B cell (primary cell): Measurements from ENCODE around the gene TRIM4. TPM values are rescaled to one million over a fixed set of nuclear protein-coding genes. Genes with fewer than 3 reads are reported as not detected.

Source experiments
- ATAC-seq: fragments of 200-7000 bp; cut with Tn5 transposase; one replicate; pipeline ENCODE4 v1.10.0; 2021; ENCODE audit warnings: low read depth, mild to moderate bottlenecking, moderate number of reproducible peaks, moderate library complexity
- CTCF ChIA-PET: fragments of 350-600 bp; sonication (Branson Sonifier 250); formaldehyde crosslinking; loops from one replicate; lab custom pipeline; 2021; ENCODE audit warnings: antibody characterized with exemption, inconsistent platforms; lab: Charles Lee
- POLR2A ChIA-PET: fragments of 350-600 bp; sonication (Branson Sonifier 250); formaldehyde crosslinking; loops from one replicate; lab custom pipeline; 2021; ENCODE audit warnings: antibody characterized with exemption; lab: Charles Lee
- DNase-seq: peaks from one replicate; pipeline ENCODE4 v3.0.0; 2013
- H2AFZ ChIP-seq: 2 replicates; pipeline ENCODE4 v1.6.1; 2012; ENCODE audit warnings: mild to moderate bottlenecking, low read depth, low read length; ENCODE audit not compliant: insufficient read depth, poor library complexity, severe bottlenecking
- H3K27ac ChIP-seq, 2 donors: 1 replicate in 1 of 2; 2 replicates in 1 of 2; pipeline ENCODE4 v1.5.1; 2012 to 2013; ENCODE audit warnings: low read length in 2 of 2, mild to moderate bottlenecking in 2 of 2, moderate library complexity in 1 of 2
- H3K27me3 ChIP-seq, 4 experiments: fragments of 200-600 bp in 1 of 4; sonication (generic) in 1 of 4; replicated peaks in 1 of 4; 1 replicate in 2 of 4; 2 replicates in 2 of 4; pipeline versions ENCODE4 v1.6.1 to v1.7.0; 2013 to 2016; ENCODE audit warnings: low read length in 3 of 4, mild to moderate bottlenecking in 2 of 4, mixed read lengths in 1 of 4, moderate library complexity in 1 of 4; ENCODE audit not compliant: insufficient read depth in 4 of 4, control insufficient read depth in 3 of 4; ENCODE audit errors: control extremely low read depth in 1 of 4
- H3K36me3 ChIP-seq, 2 experiments: replicated peaks in 1 of 2; 1 replicate in 1 of 2; 2 replicates in 1 of 2; pipeline versions ENCODE4 v1.6.1 to v1.7.1; 2013; ENCODE audit warnings: low read length in 1 of 2; ENCODE audit not compliant: insufficient read depth in 2 of 2, control insufficient read depth in 1 of 2; ENCODE audit errors: control extremely low read depth in 1 of 2, extremely low read depth in 1 of 2
- H3K4me1 ChIP-seq, 2 donors: fragments of 200-600 bp in 1 of 2; sonication (generic) in 1 of 2; 1 replicate in 1 of 2; 2 replicates in 1 of 2; pipeline versions ENCODE4 v1.5.1 to v1.6.1; 2013 to 2017; ENCODE audit warnings: low read length in 2 of 2; ENCODE audit not compliant: control insufficient read depth in 2 of 2, insufficient read depth in 2 of 2
- H3K4me2 ChIP-seq: replicated peaks from 2 replicates; pipeline ENCODE3; 2012; ENCODE audit warnings: mild to moderate bottlenecking, low read depth, low read length; ENCODE audit not compliant: poor library complexity, severe bottlenecking
- H3K4me3 ChIP-seq, 5 experiments: fragments of 200-600 bp in 1 of 5; sonication (generic) in 1 of 5; 1 replicate in 3 of 5; 2 replicates in 2 of 5; pipeline versions ENCODE4 v1.5.1 to v1.7.0; 2011 to 2016; ENCODE audit warnings: low read length in 4 of 5, mild to moderate bottlenecking in 4 of 5, low read depth in 2 of 5, control low read depth in 1 of 5, moderate library complexity in 1 of 5; ENCODE audit not compliant: insufficient read depth in 1 of 5; ENCODE audit errors: control extremely low read depth in 1 of 5, extremely low read depth in 1 of 5
- H3K79me2 ChIP-seq: fragments of 200-600 bp; sonication (generic); one replicate; pipeline ENCODE4 v1.6.0; 2016; ENCODE audit warnings: low read length; ENCODE audit not compliant: control insufficient read depth, insufficient read depth
- H3K9ac ChIP-seq: fragments of 200-600 bp; sonication (generic); 2 replicates; pipeline ENCODE4 v1.6.1; 2017; ENCODE audit warnings: mild to moderate bottlenecking, low read length, moderate library complexity
- H3K9me3 ChIP-seq, 3 donors: one replicate each; pipeline versions ENCODE4 v1.6.1 to v1.7.1; 2013; ENCODE audit warnings: low read length in 2 of 3; ENCODE audit not compliant: control insufficient read depth in 2 of 3, insufficient read depth in 1 of 3; ENCODE audit errors: control extremely low read depth in 1 of 3
- H4K20me1 ChIP-seq: 2 replicates; pipeline ENCODE4 v1.6.0; 2012; ENCODE audit warnings: mild to moderate bottlenecking, low read length; ENCODE audit not compliant: insufficient read depth, control insufficient read depth, poor library complexity, severe bottlenecking
- H3K27ac Mint-ChIP-seq: one replicate; pipeline ENCODE4 v1.8.0; 2021; ENCODE audit warnings: mixed read lengths
- H3K27me3 Mint-ChIP-seq: one replicate; pipeline ENCODE4 v1.8.0; 2021; ENCODE audit warnings: mixed read lengths
- H3K4me1 Mint-ChIP-seq: one replicate; pipeline ENCODE4 v1.8.0; 2021; ENCODE audit warnings: mixed read lengths
- H3K4me3 Mint-ChIP-seq: one replicate; pipeline ENCODE4 v1.8.0; 2021; ENCODE audit warnings: mixed read lengths
- H3K9me3 Mint-ChIP-seq: one replicate; pipeline ENCODE4 v1.8.0; 2022; ENCODE audit warnings: mixed read lengths; ENCODE audit not compliant: insufficient read depth
- EZH2 ChIP-seq: IDR thresholded peaks from 2 replicates; pipeline ENCODE4 v1.6.1; 2012; ENCODE audit warnings: borderline replicate concordance, low read depth, mild to moderate bottlenecking, moderate library complexity, low read length; ENCODE audit not compliant: insufficient read depth, poor library complexity, severe bottlenecking
- WGBS: methylation state at CpG from one replicate; pipeline ENCODE4 v1.1.5; 2013; ENCODE audit warnings: missing lambda C conversion rate; ENCODE audit not compliant: insufficient coverage; 5-methylcytosine and 5-hydroxymethylcytosine counted together
- intact Hi-C: fragments of 100-400 bp; cut with micrococcal nuclease; formaldehyde crosslinking; loops from one replicate; pipeline ENCODE4 v1.10.0; 2022
- polyA plus RNA-seq: library from polyadenylated mRNA; depleted of rRNA; stranded (reverse); fragments of >200 nt; gene quantifications from 2 replicates; pipeline ENCODE4 v1.2.3, GENCODE V29; 2012
- total RNA-seq, 2 donors: library from RNA; stranded (reverse); fragments of 120-200 nt in 1 of 2; gene quantifications; 1 replicate in 1 of 2; 2 replicates in 1 of 2; pipeline versions ENCODE4 v1.2.3 to v1.2.4, GENCODE V29; 2013 to 2022
- TF ChIP-seq, protein P1 (sequence below): fragments of 200-600 bp; IDR thresholded peaks from one replicate; pipeline ENCODE4 v1.8.0; 2022; ENCODE audit warnings: antibody characterized with exemption, mild to moderate bottlenecking

Gene TRIM4
- total and polyA plus RNA-seq, 2 donors (not counting 1 experiment from before 2014, with no cell fraction given): 14.2 to 56.7 TPM

- Histone ChIP-seq H3K9ac (no peak within 1 kb of the TSS), H3K36me3 (no peaks in the 10 kb centered on the region), H2AFZ (no peak within 1 kb of the TSS), H3K27ac (no peak within 1 kb of the TSS), H3K4me2 (no peak within 1 kb of the TSS), H3K4me1 (no peaks in the 10 kb centered on the region), H3K27me3 (peaks cover 0 to 2% (median 0%) of the 10 kb centered on the region in 4 experiments), H3K4me3 (no peak within 1 kb of the TSS), H4K20me1 (no peaks in the 10 kb centered on the region), H3K9me3 (no peaks in the 10 kb centered on the region), H3K79me2 (no peaks in the 10 kb centered on the region)
- CTCF ChIA-PET: no interaction called here
- peaks cover 3% of the 10 kb centered on the region for H3K27me3 Mint-ChIP-seq
- H3K4me3 Mint-ChIP-seq: no peak within 1 kb of the TSS
- H3K4me1 Mint-ChIP-seq: no peaks in the 10 kb centered on the region
- DNase-seq: no peak
- H3K27ac Mint-ChIP-seq: no peak within 1 kb of the TSS
- TF ChIP-seq, protein P1, sequence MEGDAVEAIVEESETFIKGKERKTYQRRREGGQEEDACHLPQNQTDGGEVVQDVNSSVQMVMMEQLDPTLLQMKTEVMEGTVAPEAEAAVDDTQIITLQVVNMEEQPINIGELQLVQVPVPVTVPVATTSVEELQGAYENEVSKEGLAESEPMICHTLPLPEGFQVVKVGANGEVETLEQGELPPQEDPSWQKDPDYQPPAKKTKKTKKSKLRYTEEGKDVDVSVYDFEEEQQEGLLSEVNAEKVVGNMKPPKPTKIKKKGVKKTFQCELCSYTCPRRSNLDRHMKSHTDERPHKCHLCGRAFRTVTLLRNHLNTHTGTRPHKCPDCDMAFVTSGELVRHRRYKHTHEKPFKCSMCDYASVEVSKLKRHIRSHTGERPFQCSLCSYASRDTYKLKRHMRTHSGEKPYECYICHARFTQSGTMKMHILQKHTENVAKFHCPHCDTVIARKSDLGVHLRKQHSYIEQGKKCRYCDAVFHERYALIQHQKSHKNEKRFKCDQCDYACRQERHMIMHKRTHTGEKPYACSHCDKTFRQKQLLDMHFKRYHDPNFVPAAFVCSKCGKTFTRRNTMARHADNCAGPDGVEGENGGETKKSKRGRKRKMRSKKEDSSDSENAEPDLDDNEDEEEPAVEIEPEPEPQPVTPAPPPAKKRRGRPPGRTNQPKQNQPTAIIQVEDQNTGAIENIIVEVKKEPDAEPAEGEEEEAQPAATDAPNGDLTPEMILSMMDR: no peak
- TF ChIP-seq EZH2: no peak
- intact Hi-C loops: no loop called here
- 100% methylated on average over 1 of the region's 3 CpGs for WGBS
- ATAC-seq: no peak
- POLR2A ChIA-PET: no interaction called here
- no peaks in the 10 kb centered on the region for H3K9me3 Mint-ChIP-seq
Observed at GRCh38 chr7:99876933-99877332, 42.4 kb downstream of the TRIM4 start, which contains the start of gene OR2AE1. Gene OR2AE1 (minus strand): TSS chr7:99877033. CDS start chr7:99877033, 0 bp downstream.

- CTCF ChIA-PET: no interaction called here
Observed at GRCh38 chr7:99876491-99876890, 42.8 kb downstream of the TRIM4 start.

More at GRCh38 chr7:99876491-99876890, 42.8 kb downstream of the TRIM4 start:
- WGBS: 86% methylated on average over 5 of the region's 5 CpGs
- Histone ChIP-seq H2AFZ (no peak overlapping the region), H4K20me1 (no peaks in the 10 kb centered on the region), H3K27me3 (peaks cover 0 to 3% (median 0%) of the 10 kb centered on the region in 4 experiments), H3K9ac (no peak overlapping the region), H3K4me2 (no peak overlapping the region), H3K4me3 (no peak overlapping the region), H3K79me2 (no peaks in the 10 kb centered on the region), H3K27ac (no peak overlapping the region), H3K9me3 (no peaks in the 10 kb centered on the region), H3K36me3 (no peaks in the 10 kb centered on the region), H3K4me1 (no peaks in the 10 kb centered on the region)
- H3K4me1 Mint-ChIP-seq: no peaks in the 10 kb centered on the region
- no peak for ATAC-seq
- TF ChIP-seq EZH2: no peak
- TF ChIP-seq, protein P1: no peak
- H3K27me3 Mint-ChIP-seq: peaks cover 4% of the 10 kb centered on the region
- no peak overlapping the region for H3K27ac Mint-ChIP-seq
- DNase-seq: no peak
- no peak overlapping the region for H3K4me3 Mint-ChIP-seq
- POLR2A ChIA-PET: no interaction called here
- H3K9me3 Mint-ChIP-seq: no peaks in the 10 kb centered on the region
- intact Hi-C loops: no loop called here
